Activated CD4-positive, CD25-positive, alpha-beta regulatory T cell treated with anti-CD3 and anti-CD28 coated beads, Interleukin-2, amount 50 U/mL, for 16 hours (primary cell): ENCODE results near the gene PSMA7.

Experiments used
- DNase-seq: peaks from one replicate; pipeline ENCODE4 v3.0.0-alpha.2; 2020; ENCODE audit warnings: low read depth, low spot score

The PSMA7 gene

GRCh38 chr20:62137092-62137384 lies 6.2 kb downstream of the PSMA7 start:
- no peak for DNase-seq

GRCh38 chr20:62136283-62137091 lies 6.7 kb downstream of the PSMA7 start:
- DNase-seq: peak; percentile 31

- DNase-seq: no peak
Observed at GRCh38 chr20:62135573-62136266, 7.5 kb downstream of the PSMA7 start.

DNA sequence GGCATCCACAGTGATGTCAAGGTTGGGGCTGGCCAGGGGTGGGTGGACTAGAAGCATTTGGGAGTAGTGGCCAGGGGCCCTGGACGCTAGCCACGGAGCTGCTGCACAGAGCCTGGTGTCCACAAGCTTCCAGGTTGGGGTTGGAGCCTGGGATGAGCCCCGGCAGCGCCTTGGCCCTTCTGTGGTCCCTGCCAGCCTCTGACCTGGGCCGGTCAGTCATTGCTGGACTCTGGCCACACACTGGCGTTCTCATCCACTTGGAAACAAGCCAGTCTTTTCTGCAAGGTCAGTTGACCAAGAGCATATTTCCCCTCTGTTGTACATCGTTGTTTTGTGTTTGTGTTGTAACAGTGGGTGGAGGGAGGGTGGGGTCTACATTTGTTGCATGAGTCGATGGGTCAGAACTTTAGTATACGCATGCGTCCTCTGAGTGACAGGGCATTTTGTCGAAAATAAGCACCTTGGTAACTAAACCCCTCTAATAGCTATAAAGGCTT lies 8.4 kb downstream of the PSMA7 start:
- DNase-seq: no peak

GRCh38 chr20:62133864-62134263 lies 9.3 kb downstream of the PSMA7 start:
- no peak for DNase-seq

- DNase-seq: no peak
Observed at GRCh38 chr20:62133051-62133845, 9.9 kb downstream of the PSMA7 start.

GRCh38 chr20:62132421-62132820 lies 10.8 kb downstream of the PSMA7 start:
- DNase-seq: no peak

- no peak for DNase-seq
Observed at GRCh38 chr20:62131560-62132320, 11.5 kb downstream of the PSMA7 start.

- no peak for DNase-seq
Observed at GRCh38 chr20:62129731-62130531, 13.3 kb downstream of the PSMA7 start.

DNA sequence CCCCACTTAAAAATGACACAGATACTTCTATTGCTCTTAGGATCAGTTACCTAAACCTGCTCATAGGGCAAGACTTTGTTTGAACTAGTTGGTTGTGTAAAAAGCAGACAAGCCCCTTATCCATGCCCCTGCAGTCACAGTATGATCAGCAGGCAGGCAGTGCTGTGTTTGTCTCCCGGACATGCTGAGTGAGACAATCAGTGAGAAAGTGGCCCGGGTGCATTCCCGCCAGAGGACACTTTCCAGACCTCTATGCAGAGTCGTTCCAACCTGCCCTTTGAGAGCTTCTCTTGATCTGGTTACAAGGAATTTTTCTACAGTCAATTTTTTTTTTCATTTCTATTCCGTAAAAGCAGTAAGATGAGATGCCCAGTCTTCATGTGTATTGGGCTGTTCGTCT lies 14.7 kb downstream of the PSMA7 start:
- DNase-seq: no peak

- no peak for DNase-seq
Observed at GRCh38 chr20:62127799-62128198, 15.4 kb downstream of the PSMA7 start.

GRCh38 chr20:62126141-62126540 lies 17.1 kb downstream of the PSMA7 start:
- DNase-seq: no peak

- DNase-seq: no peak
Observed at GRCh38 chr20:62123450-62124118, 19.6 kb downstream of the PSMA7 start.

- peak; percentile 11 for DNase-seq
Observed at GRCh38 chr20:62122654-62123449, 20.3 kb downstream of the PSMA7 start.

GRCh38 chr20:62121776-62122653 lies 21.2 kb downstream of the PSMA7 start, which contains the start of gene LSM14B:
Gene LSM14B (plus strand): TSS chr20:62122475. CDS start chr20:62122667, 192 bp downstream.
- peak; percentile 90 for DNase-seq

GRCh38 chr20:62120990-62121775 lies 22.0 kb downstream of the PSMA7 start:
- no peak for DNase-seq

DNA sequence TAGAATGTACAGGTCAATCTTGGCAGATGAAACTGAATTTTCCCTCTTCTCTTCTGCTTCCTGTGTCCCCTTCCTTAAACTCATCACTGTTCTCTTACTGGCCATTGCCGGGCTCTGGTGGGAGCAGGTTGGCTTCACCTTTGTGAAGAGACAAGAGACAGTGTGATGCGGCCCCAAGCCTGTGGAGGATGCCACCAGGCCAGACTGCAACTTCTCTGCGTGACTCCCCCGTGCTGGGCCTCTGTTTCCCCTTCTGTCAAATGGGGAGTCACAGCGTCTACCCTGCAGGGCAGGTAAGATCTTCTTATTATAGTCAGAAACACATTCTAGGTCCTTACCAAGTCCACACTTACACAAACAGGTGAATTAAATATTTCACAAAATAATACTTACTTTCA lies 22.8 kb downstream of the PSMA7 start:
- DNase-seq: no peak
